SKM-1 (cell line): Measurements from ENCODE around the gene FAM131C.
"Not testable (repeated sequence)": the region's sequence is repeated elsewhere in the genome, so short reads cannot be mapped to it uniquely, and the experiment has no call there.

Experiments
- DNase-seq: peaks from one replicate; lab custom pipeline; 2025; ENCODE audit not compliant: unreplicated experiment; lab: John Stamatoyannopoulos, UW

FAM131C gene

GRCh38 chr1:16061989-16062686 lies 11.3 kb downstream of the FAM131C start:
- DNase-seq: not testable (repeated sequence)

- no peak for DNase-seq
Measured at GRCh38 chr1:16061266-16061665, 12.2 kb downstream of the FAM131C start.

GRCh38 chr1:16058394-16059120 lies 14.9 kb downstream of the FAM131C start:
- DNase-seq: not testable (repeated sequence)

- not testable (repeated sequence) for DNase-seq
Measured at GRCh38 chr1:16057314-16057915, 16.0 kb downstream of the FAM131C start.

GRCh38 chr1:16056521-16056912 lies 16.9 kb downstream of the FAM131C start:
- not testable (repeated sequence) for DNase-seq

GRCh38 chr1:16055613-16056520 lies 17.6 kb downstream of the FAM131C start:
- DNase-seq: peak; percentile 50

- no peak for DNase-seq
Measured at GRCh38 chr1:16054598-16055540, 18.6 kb downstream of the FAM131C start.

- no peak for DNase-seq
Measured at GRCh38 chr1:16053781-16054502, 19.5 kb downstream of the FAM131C start.

GRCh38 chr1:16051949-16052348 lies 21.5 kb downstream of the FAM131C start:
- DNase-seq: not testable (repeated sequence)

GRCh38 chr1:16051039-16051438 lies 22.4 kb downstream of the FAM131C start:
- DNase-seq: no peak

- no peak for DNase-seq
Measured at GRCh38 chr1:16050328-16050727, 23.1 kb downstream of the FAM131C start.

GRCh38 chr1:16048573-16049189 lies 24.8 kb downstream of the FAM131C start:
- no peak for DNase-seq

GRCh38 chr1:16047791-16048475 lies 25.5 kb downstream of the FAM131C start:
- no peak for DNase-seq

- DNase-seq: no peak
Measured at GRCh38 chr1:16046842-16047241, 26.6 kb downstream of the FAM131C start.

- DNase-seq: no peak
Measured at GRCh38 chr1:16043950-16044349, 29.5 kb downstream of the FAM131C start.

GRCh38 chr1:16043521-16043920 lies 29.9 kb downstream of the FAM131C start, which contains the start of gene CLCNKB:
Gene CLCNKB (plus strand): TSS chr1:16043782. CDS start chr1:16044493, 711 bp downstream.
- no peak for DNase-seq

- DNase-seq: not testable (repeated sequence)
Measured at GRCh38 chr1:16042654-16043053, 30.8 kb downstream of the FAM131C start.

GRCh38 chr1:16042096-16042495 lies 31.4 kb downstream of the FAM131C start:
- no peak for DNase-seq
